ENCODE measurements around the gene OR5L2.

DNA sequence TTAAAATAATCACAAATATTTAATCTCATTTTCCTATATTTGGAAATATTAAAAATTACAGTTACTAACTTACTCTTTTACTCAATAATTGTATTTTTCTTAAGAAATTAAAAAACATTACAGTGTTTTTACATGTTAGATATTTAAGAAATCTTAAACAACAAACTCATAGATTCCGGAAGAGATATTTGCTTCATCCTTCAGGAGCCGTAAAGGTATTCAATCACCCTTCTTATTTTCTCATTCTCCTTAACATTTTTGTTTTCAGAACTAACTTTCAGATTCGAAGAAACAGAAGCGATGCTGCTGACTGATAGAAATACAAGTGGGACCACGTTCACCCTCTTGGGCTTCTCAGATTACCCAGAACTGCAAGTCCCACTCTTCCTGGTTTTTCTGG, 7.7 kb upstream of the OR5L2 start, which contains the start of gene OR5D18:
- TF ChIP-seq, protein P1, sequence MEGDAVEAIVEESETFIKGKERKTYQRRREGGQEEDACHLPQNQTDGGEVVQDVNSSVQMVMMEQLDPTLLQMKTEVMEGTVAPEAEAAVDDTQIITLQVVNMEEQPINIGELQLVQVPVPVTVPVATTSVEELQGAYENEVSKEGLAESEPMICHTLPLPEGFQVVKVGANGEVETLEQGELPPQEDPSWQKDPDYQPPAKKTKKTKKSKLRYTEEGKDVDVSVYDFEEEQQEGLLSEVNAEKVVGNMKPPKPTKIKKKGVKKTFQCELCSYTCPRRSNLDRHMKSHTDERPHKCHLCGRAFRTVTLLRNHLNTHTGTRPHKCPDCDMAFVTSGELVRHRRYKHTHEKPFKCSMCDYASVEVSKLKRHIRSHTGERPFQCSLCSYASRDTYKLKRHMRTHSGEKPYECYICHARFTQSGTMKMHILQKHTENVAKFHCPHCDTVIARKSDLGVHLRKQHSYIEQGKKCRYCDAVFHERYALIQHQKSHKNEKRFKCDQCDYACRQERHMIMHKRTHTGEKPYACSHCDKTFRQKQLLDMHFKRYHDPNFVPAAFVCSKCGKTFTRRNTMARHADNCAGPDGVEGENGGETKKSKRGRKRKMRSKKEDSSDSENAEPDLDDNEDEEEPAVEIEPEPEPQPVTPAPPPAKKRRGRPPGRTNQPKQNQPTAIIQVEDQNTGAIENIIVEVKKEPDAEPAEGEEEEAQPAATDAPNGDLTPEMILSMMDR (optimal IDR thresholded peaks at IDR 0.05 in 1 of 3, IDR thresholded peaks at IDR 0.05 in 1 of 3, conservative IDR thresholded peaks at IDR 0.05 in 1 of 3; ENCODE audit: extremely low read depth in 1 of 3, insufficient read depth in 2 of 3, low read length in 3 of 3) = no peak
- no peak for TF ChIP-seq EZH2 (IDR thresholded peaks at IDR 0.05; ENCODE audit: low read length)
